Medulla oblongata (tissue), 1 donor: Measurements from ENCODE around the gene HMGB2.

ENCODE experiments used
- DNase-seq: peaks from one replicate; pipeline ENCODE4 v3.0.0-alpha.2; 2015; ENCODE audit errors: extremely low spot score

HMGB2 gene

GRCh38 chr4:173288698-173289352 lies 45.3 kb downstream of the HMGB2 start:
- no peak for DNase-seq

DNA sequence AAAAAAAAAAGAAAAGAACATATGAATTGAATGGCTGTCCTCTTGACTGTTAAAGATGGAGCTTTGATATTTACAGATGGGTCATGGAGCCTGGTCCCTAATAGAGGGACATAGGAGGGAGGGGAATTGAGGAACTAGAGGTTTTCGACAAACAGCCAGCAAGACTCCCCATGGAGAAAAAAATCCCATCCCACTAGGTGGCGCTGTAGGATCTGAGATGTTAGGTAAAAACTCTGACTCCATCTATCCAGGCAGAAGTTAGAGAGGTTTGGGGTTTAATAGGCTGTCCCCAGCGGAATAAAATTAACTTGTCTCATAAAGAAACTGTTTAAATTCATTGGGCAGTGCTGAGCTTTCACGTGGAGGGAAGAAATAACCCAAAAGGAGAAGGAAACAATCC lies 45.9 kb downstream of the HMGB2 start:
- peak; percentile 79 for DNase-seq

DNA sequence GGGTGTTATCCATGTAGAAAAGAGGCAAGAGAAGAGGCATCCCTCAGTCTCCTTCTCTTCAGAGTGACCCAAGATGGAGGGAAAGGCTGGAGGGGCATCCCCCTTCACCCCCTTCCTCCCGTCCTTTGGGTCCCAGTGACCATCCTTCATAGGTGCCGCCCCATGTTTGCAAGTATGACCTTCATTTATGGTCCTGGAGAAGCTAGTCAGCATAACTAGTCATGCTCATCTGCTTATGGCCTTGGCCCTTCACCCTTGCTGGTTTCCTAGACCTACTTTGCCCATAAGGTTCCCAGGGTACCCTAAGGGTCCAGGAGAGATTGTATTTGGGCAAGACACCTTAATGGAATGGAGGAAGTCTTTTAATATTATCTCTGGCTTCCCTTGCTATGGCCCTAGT lies 46.7 kb downstream of the HMGB2 start:
- DNase-seq: no peak

DNA sequence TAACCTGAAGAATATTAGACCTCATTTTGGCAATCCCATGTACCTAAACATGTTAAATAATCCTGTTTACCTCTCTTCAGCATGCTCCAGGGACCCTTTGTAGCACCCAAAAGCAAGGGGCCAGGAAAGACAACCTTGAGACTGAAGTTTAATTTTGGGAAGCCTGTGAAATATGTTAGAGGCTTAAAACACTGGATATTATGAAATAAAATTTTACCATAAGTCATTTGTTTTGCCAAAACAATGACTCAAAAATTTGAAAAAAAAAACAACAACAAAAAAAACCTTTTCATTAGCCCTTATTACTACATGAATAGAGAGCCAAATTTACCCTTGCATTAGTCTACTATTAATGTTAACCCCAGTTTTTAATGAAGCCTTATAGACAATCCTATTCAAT lies 49.7 kb downstream of the HMGB2 start:
- DNase-seq: no peak

DNA sequence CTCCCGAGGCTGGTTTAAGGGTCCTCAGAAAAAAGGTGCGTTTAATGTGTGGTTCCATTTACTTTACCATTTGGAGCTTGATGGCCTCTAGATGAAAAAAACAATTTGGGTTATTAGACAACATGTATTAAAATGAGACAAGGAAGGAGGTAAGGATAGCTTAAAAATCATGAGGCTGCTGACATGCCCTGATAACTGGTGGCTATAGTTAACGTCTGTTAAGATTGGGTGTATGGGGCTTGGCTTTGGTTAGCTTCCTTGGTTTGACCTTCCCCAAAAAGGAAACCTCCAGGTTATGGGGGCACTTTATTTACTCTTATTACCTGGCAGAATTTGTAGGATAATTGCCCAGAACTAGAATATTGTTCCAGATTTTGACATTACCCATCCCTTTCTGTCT lies 51.5 kb downstream of the HMGB2 start:
- no peak for DNase-seq

GRCh38 chr4:173282256-173282562 lies 51.9 kb downstream of the HMGB2 start:
- DNase-seq: no peak

GRCh38 chr4:173281406-173282255 lies 52.5 kb downstream of the HMGB2 start:
- no peak for DNase-seq
